Chondrocyte (in vitro differentiated cells): ENCODE results near the gene PLA2G2D. TPM values are rescaled to one million over a fixed set of nuclear protein-coding genes. Genes with fewer than 3 reads are reported as not detected.

ENCODE experiments used
- DNase-seq: peaks from one replicate; pipeline ENCODE4 v3.0.0; 2021; ENCODE audit warnings: mixed read lengths, low spot score
- H3K27ac Mint-ChIP-seq: one replicate; pipeline ENCODE4 v1.8.0; 2021; ENCODE audit warnings: mild to moderate bottlenecking, moderate library complexity, mixed read lengths; ENCODE audit not compliant: unreplicated experiment
- H3K27me3 Mint-ChIP-seq: 2 replicates; pipeline ENCODE4 v1.8.0; 2021; ENCODE audit warnings: low read depth, mixed read lengths
- H3K36me3 Mint-ChIP-seq: 2 replicates; pipeline ENCODE4 v1.8.0; 2021; ENCODE audit warnings: low read depth, mixed read lengths
- H3K4me1 Mint-ChIP-seq: 2 replicates; pipeline ENCODE4 v1.8.0; 2021; ENCODE audit warnings: low read depth, mild to moderate bottlenecking, mixed read lengths
- H3K4me3 Mint-ChIP-seq: one replicate; pipeline ENCODE4 v1.8.0; 2021; ENCODE audit warnings: mild to moderate bottlenecking, moderate library complexity, mixed read lengths; ENCODE audit not compliant: unreplicated experiment
- H3K9me3 Mint-ChIP-seq: 2 replicates; pipeline ENCODE4 v1.8.0; 2021; ENCODE audit warnings: low read depth, mixed read lengths
- total RNA-seq: library from RNA; stranded (reverse); gene quantifications from 3 replicates; pipeline ENCODE4 v1.2.1, GENCODE V29; 2021
- TF ChIP-seq, protein P1 (sequence below): fragments of 200-600 bp; sonication (generic); IDR thresholded peaks from 2 replicates; pipeline ENCODE4 v1.5.0; 2021; ENCODE audit warnings: antibody characterized with exemption, mild to moderate bottlenecking, moderate library complexity

PLA2G2D gene
- total RNA-seq, 1 donor from 2014 or later, result not detected

GRCh38 chr1:20152599-20152930 is 33.2 kb upstream of the PLA2G2D start:
- DNase-seq, result peak; percentile 86
- Mint-ChIP-seq H3K27ac (no peak overlapping the region), H3K9me3 (no peaks in the 10 kb centered on the region), H3K4me1 (peaks cover 3% of the 10 kb centered on the region), H3K4me3 (no peak overlapping the region), H3K27me3 (peaks cover 14% of the 10 kb centered on the region), H3K36me3 (no peaks in the 10 kb centered on the region)
- TF ChIP-seq, protein P1, sequence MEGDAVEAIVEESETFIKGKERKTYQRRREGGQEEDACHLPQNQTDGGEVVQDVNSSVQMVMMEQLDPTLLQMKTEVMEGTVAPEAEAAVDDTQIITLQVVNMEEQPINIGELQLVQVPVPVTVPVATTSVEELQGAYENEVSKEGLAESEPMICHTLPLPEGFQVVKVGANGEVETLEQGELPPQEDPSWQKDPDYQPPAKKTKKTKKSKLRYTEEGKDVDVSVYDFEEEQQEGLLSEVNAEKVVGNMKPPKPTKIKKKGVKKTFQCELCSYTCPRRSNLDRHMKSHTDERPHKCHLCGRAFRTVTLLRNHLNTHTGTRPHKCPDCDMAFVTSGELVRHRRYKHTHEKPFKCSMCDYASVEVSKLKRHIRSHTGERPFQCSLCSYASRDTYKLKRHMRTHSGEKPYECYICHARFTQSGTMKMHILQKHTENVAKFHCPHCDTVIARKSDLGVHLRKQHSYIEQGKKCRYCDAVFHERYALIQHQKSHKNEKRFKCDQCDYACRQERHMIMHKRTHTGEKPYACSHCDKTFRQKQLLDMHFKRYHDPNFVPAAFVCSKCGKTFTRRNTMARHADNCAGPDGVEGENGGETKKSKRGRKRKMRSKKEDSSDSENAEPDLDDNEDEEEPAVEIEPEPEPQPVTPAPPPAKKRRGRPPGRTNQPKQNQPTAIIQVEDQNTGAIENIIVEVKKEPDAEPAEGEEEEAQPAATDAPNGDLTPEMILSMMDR, result peak; percentile 63

DNA sequence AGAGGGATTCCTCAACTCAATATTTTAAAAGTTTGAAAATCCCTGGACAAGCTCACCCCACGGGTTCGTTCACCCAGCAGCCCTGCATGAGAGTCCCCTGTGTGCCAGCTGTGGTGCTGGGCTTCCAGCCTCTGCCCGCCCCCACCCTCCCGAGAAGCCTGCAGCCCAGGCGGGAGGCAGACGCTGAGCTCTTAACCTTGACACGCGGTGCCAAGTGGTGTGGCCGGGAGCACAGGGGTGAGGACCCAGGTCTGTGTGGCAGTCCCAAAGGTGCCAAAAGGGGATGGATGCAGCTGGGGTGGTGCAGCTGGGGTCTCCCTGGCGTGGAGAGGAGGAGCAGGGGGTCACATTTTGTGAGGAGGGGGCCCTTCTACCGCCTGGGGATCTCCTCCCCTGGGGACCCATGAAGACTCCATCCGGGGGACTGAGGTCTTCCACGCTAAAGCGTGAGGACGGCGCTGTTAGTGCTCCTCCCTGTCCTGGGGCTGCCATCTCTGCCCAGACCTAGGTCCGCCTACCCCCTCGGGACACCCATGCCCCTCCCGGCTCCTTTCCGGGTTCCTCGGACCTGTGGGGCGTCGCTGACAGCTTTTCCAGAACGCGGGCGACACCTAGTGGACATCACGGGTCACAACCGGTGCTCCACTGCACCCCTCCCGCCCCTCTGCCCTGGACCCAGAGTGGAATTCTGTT is 32.7 kb upstream of the PLA2G2D start:
- Mint-ChIP-seq H3K27ac (no peak overlapping the region), H3K27me3 (peaks cover 11% of the 10 kb centered on the region), H3K4me1 (peaks cover 3% of the 10 kb centered on the region), H3K4me3 (peak overlapping the region; percentile 62), H3K9me3 (no peaks in the 10 kb centered on the region), H3K36me3 (no peaks in the 10 kb centered on the region)
- peak; percentile 86 for DNase-seq
- TF ChIP-seq, protein P1, result peak; percentile 98

- peak; percentile 26 for DNase-seq
- Mint-ChIP-seq H3K36me3 (no peaks in the 10 kb centered on the region), H3K27me3 (peaks cover 13% of the 10 kb centered on the region), H3K4me3 (no peak overlapping the region), H3K27ac (no peak overlapping the region), H3K4me1 (peaks cover 3% of the 10 kb centered on the region), H3K9me3 (no peaks in the 10 kb centered on the region)
- TF ChIP-seq, protein P1, result no peak
These were observed 31.6 kb upstream of the PLA2G2D start for GRCh38 chr1:20150969-20151368.

- H3K36me3 Mint-ChIP-seq, result no peaks in the 10 kb centered on the region
These were observed 31.0 kb upstream of the PLA2G2D start for GRCh38 chr1:20150326-20150705.

DNA sequence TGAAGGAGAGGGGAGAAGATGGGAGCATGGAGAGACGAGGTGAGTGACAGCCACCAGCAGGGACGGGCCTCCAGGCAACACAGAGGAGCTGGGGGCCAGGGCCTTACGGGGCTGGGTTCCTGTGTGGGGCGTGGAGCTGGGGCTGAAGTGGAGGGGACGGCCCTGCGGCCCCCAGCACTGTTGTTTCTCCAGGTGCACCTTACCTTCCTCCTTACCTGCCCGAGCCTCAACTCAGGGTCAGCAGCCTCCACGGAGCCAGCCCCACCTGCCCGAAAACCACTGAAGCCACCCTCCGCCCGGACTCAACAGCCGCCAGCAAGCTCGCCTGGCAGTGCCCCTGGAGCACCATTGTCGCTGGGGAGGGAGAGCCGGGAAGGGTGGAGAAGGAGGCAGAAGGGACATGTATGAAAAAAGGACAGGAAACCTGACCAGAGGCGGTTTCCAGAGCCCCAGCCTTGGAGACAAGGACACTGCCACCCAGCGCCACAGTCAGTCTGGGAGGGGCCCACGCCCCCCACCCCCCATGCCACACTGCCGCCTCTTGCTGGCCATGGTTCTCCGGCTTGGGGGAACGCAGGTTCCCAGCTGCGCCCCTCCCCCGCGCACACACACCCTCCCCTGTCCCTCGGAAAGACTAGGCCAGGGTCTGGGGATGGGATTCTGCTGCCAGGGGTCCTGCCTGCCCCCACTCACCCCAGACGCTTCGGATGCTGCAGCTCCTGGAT is 30.4 kb upstream of the PLA2G2D start:
- no peaks in the 10 kb centered on the region for H3K36me3 Mint-ChIP-seq
- H3K27me3 Mint-ChIP-seq, result peaks cover 13% of the 10 kb centered on the region
- peak; percentile 75 for DNase-seq
- H3K4me3 Mint-ChIP-seq, result no peak overlapping the region
- no peaks in the 10 kb centered on the region for H3K9me3 Mint-ChIP-seq
- TF ChIP-seq, protein P1, result no peak
- H3K27ac Mint-ChIP-seq, result no peak overlapping the region
- H3K4me1 Mint-ChIP-seq, result peaks cover 3% of the 10 kb centered on the region

More at GRCh38 chr1:20150326-20150705, 31.0 kb upstream of the PLA2G2D start:
- Mint-ChIP-seq H3K27ac (no peak overlapping the region), H3K27me3 (peaks cover 13% of the 10 kb centered on the region), H3K4me3 (no peak overlapping the region), H3K4me1 (peaks cover 3% of the 10 kb centered on the region), H3K9me3 (no peaks in the 10 kb centered on the region)
- peak; percentile 64 for DNase-seq
- TF ChIP-seq, protein P1, result no peak
